ENCODE data around the gene GNPTAB.

The GNPTAB gene

DNA sequence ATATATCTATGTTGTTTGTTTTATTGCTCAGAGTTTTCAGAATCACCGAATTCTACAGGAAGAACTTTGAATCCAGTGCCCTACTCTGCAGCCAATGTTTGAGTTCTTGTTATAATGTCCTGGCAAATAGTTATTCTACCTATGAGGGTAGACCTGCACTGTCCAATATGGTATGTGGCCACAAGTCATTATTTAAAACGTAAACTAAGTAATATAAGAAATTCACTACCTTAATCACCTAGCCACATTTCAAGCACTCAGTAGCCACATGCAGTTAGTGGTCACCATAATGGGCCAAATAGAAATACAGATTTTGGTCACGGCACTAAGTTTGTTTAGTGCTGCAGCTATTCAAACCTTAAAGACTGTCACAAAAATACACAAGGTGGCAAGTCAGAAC lies 26.4 kb downstream of the GNPTAB start:
- DNase-seq (ENCODE audit: low spot score), result no peak

DNA sequence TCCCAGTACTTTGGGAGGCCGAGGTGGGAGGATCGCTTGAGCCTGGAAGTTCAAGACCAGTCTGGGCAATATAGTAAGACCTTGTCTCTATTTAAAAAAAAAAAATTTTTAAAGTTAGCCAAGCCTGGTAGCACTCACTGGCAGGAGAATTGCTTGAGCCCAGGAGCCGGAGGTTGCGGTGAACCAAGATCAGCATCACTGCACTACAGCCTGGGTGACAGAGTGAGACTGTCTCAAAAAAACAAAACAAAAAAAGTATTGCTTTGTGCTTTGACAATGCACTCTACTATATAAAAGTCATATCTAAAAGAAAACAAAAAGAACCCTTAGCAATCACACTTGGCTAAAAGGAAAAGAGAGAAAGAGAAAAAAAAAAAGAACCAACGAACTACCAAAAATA lies 26.8 kb downstream of the GNPTAB start:
- DNase-seq (ENCODE audit: low spot score), result no peak

DNA sequence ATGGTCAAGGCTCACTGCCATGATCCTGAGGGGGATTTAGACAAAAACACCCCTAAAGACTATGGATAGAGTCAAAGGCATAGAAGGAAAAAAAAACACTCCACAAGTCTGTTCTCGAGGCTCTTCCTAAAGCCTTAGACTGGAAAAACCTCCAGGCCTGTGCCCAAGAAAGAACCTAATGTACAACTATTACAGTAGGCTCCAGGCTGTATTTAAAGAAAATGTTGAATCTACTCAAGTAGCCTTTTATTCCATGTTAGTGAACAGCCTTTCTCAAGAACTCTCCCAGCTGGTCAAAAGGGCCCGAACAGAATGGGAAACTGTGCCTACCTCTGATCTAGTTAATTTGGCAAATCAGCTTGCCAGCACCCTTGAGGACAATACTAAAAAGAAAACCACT lies 28.3 kb downstream of the GNPTAB start:
- DNase-seq (ENCODE audit: low spot score), result no peak

DNA sequence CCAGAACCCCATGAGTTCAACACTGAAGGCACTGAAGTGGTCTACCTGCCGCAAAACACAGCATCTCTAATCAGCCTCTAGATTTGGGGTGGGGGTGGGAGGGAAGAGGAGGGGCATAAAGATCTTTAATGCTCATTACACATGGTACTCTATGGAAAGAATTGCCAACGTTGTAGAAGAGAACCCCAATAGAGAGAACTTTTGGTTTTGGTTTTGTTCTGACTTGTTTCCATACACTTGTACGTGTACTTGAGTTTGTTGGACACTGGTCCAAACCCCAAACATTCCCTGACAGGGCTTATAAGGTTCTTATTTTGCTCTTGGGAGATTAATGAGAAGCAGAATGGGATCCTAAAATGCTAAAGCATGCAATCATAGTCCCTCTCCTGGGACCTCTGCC lies 31.0 kb downstream of the GNPTAB start:
- DNase-seq (ENCODE audit: low spot score), result no peak

DNA sequence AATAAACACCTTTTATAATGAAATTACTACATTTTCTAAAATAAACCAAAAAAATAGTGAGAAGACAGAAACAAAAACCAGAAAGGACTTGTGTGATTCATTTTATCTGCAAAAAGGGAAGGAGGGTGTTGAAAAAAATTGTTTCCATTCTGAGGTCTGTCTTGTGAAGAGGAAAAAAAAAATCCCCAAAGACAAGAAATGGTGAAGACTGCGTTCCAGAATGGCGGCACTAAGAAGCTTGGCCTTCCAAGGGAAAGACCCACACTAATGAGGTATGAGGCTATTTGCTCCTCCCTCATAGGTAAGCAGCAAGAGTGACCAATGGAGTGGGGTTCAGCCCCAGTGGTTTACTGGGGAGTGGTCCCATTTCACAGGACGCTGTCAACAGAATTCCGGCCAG lies 35.0 kb downstream of the GNPTAB start:
- no peak for DNase-seq (ENCODE audit: low spot score)

DNA sequence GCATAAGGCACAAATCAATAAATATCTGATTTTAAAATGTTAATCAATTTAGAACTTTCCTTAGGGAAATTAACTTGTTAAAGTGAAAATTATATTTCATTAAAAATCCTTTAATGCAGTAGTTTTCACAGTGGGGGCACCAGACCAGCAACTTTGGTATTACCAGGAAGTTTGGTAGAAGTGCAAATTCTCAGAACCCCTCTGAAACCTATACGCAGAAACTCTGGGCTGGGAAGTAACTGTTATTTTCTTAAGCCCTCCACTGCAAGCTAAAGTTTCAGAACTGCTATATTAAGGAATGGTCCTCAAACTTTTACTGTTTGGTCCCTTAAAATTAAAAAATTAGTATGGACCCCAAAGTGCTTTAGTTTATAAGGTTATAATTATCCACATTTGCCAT lies 35.7 kb downstream of the GNPTAB start:
- no peak for DNase-seq (ENCODE audit: low spot score)

DNA sequence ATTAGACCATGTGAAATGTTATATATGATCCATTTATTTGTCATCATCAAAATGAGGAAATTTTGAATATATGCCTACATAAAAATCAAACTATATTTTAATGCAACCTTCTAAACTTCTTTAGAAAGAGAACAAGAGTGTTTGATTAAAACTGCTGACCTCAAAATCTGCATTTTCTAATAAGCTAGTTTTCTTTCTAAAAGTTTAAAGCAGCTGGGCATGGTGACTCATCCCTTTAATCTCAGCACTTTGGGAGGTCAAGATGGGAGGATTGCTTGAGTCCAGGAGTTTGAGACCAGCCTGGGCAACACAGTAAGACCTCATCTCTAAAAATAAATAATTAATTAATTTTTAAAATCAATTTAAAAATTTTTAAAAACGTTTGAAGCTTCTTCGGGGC lies 36.2 kb downstream of the GNPTAB start:
- DNase-seq (ENCODE audit: low spot score), result no peak

DNA sequence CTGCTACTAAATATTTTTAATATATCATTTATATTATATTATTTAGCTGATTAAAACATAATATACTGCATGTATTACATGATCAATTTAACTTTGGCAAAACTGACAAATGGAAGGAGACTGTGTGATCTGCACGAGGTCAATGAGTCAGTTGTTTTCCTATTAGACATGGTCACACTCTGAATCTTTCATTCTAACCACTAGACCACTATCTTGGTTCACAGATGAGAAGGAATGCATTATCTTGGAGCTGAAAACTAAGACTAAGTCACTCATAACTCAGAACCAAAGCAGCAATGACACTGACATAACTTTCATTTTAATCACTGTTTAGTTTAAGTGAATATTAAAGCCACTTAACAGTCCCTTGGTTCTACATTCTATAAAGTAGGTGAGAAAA lies 37.4 kb downstream of the GNPTAB start:
- peak; percentile 14 for DNase-seq (ENCODE audit: low spot score)

DNA sequence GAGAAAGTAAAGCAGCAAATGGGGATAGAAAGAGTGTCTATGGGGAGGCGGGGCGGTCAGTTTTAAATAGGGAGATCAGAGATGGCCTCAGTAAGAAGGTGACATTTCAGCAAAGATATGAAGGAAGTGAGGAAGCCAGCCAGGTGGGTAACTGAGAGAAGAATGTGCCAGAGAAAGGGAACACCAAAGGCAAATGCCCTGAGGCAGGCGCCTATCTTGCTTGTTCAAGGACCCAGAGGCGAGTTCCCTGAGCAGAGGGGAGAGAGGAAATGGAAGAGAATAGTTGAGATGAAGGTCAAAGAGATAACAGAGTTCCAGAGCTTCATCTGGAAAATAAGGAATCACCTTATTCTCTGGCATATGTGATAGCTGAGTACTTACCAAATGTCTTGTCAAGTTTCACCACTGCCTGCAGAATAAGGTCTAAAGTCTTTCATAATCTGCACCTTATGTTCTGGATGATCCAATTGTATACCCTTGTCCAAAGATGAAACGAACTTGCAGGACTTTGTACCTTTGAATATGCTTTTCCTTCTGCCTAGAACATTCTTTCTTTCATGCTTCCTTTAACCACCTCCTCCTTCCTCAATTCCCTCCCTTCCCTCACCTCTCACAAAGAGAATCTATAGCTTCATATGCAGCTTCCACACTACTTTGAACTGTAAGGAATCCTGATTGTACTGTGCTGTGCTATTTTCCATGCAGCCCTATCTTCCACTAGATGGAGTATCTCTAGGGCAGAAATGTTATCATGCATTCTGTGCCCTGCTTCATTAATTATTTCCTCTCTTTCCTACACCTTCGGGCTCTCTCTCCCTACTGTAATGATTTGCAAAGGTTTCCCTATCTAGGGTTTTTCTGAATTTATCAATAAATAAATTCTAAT lies 38.5 kb downstream of the GNPTAB start:
- DNase-seq (ENCODE audit: low spot score), result no peak

DNA sequence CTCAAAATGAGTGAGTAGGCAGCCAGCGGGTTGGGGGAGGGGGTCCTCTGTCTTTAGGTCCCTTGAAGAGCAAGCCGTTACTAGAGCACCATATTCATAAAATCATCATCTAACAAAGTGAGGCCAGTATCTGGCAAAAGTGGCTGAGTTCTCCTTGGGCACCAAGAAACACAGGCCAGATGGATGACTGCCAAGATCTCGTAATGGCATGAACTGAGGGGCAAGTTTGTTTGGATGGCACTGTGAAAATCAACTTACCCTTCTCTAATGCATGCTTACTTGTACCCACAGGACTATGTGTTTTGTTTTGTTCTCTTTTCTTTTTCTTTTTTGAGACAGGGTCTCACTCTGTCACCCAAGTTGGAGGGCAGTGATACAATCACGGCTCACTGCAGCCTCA lies 41.6 kb downstream of the GNPTAB start:
- DNase-seq (ENCODE audit: low spot score), result no peak

DNA sequence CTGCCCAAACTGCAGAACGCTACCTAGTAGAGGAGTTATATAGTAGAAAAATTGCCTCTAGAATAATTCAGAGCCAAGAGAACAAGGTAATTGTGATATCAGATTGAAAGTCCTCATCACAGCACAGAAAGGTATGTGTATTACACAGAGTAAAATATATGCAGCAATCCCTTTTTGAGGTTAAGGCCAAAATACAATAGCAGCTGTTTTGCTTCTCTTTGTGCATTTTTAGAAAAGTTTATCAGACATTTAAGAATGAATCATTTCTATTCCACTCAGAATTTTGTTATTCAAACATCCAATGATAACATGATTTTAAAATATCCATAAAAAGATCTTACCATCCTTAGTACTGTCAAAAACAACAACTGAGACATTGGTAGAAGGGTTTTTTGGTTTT lies 45.1 kb downstream of the GNPTAB start:
- DNase-seq (ENCODE audit: low spot score), result no peak

DNA sequence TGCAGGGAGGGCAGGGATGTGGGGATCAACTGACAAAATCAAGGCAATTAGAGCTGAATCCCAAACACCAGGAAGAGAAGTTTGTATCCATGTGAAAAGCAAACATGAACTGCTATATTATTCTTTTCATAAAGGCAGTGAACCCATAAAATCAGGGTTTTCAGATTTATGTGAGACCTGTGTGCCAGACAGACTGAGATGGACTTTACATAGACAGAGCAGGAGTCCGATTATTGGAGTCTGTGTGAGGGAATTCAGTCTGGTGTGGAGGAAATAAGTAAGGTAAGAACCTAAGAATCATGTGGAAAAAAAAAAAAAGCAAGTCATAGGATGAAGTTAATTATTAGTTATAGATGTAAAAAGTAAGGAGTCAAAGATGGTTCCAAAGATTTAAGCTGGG lies 46.4 kb downstream of the GNPTAB start:
- no peak for DNase-seq (ENCODE audit: low spot score)

DNA sequence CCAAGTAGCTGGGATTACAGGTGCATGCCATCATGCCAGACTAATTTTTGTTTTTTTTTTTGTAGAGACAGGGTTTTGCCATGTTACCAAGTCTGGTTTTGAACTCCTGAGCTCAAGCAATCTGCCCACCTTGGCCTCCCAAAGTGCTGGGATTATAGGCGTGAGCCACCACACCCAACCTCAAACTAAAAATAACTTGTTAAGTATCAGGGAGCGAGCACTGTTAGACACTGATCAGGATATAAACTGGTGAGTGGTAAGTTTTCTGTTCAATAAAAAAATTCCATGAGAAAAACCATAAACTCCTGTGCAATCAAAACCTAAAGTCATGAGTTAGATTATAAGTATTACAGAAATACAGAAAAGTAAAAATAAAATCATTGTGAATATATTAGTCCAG lies 46.9 kb downstream of the GNPTAB start:
- DNase-seq (ENCODE audit: low spot score), result no peak

DNA sequence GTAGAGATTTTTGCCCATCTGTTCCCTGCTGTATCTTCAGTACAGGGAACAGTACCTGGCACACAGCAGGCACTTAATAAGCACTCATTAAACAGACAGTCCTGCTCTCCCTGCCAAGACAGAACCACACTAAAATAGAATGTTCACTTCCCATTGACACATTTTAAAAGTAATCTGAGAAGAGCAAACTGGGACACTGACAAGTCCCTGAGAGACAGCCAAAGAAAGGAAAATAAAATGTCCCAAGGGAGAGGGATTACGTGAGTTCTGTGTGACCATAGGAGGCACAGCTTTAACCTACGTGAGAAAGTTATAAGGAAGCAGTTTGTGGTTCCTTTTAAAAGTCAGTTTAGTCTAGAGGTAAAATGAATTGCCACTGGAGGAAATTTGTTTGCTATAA lies 47.6 kb downstream of the GNPTAB start:
- no peak for DNase-seq (ENCODE audit: low spot score)

DNA sequence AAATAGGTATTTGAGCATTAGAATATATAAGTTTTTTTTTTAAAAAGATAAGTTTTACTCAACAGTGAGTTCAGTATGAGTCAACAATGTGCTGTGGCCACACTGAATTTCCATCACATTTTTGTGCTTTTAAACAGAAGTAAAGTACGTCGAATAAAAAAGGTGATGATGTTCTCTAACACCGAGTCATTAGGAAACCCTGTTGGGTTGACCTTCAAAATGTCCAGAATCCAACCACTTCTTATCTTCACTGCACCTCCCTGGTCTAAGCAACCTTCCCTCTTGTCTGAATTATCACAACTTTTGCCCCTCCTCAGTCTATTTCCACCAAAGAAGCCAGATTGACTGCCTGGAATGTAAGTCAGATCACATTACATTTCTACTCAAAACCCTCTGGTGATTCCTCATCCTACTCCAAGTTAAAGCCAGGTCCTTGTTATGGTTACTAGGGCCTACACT lies 48.5 kb downstream of the GNPTAB start:
- DNase-seq (ENCODE audit: low spot score), result no peak

DNA sequence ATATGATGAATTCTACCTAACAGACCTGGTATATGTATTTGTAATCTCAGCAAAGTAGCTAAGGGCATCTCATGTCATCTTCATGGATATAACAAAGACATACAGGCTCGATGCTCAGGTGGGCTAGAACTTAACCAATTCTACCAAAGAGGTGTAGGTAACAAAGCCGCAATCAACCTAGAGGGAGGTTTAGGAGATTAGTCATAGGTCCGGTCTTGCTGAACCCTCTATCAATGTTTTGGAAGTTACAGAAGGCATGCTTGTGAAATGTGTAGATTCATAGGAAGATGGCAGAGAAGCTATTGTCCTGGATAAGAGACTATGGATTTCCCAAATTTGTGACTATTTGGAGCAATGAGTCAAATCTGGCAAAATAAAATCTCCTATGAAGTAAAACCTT lies 48.9 kb downstream of the GNPTAB start:
- no peak for DNase-seq (ENCODE audit: low spot score)

DNA sequence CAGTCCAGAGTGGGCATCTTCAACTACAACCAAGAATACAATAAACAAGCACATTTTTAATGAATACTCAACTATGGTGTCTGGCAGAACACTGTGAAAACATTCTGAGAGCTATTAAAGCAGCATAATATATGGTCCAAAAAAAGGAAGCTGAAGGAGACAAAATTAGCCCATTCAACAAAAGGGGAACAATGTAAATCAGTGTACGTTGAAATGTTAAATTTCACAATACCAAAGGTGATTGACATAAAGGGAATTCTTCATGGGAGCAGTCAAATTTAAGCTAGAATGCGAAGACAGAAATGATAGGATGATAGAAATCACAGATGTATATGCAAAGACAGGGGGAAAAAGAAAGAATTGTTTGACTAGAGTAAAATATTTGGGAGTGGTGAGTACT lies 50.2 kb downstream of the GNPTAB start:
- DNase-seq (ENCODE audit: low spot score), result no peak

DNA sequence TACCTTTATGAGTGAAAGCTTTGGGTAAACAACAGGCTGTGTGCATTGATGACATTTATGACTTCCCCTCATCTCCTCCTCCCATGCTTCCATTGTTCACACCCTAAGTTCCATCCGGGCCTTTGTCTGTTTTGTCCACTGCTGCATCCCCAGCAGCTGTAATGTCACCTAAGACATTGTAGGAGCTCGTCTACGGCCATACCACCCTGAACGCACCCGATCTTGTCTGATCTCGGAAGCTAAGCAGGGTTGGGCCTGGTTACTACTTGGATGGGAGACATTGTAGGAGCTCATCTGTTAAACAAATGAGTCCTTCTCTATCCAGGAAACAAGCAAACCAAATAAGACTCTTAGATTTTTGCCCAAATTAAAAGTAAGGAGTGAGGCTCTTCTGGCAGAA lies 51.1 kb downstream of the GNPTAB start:
- DNase-seq (ENCODE audit: low spot score), result no peak

DNA sequence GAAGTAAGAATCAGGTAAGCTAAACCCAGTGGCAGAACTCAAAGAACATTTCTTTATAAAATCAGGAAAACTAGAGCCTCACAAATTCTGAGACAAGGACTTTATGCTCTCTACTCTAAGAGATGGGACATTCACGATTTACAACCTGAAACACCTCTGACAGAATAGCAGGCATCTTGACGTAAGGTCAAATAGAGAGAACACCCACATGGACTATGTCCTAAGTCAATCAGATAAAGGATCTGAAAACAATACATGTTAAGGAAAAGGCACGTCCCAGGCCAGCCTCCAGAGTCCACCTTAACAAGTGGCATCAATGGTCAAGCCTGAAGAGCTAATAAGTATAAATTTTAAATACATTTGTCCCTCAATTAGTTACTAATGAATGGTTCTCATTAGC lies 51.6 kb downstream of the GNPTAB start:
- DNase-seq (ENCODE audit: low spot score), result no peak

DNA sequence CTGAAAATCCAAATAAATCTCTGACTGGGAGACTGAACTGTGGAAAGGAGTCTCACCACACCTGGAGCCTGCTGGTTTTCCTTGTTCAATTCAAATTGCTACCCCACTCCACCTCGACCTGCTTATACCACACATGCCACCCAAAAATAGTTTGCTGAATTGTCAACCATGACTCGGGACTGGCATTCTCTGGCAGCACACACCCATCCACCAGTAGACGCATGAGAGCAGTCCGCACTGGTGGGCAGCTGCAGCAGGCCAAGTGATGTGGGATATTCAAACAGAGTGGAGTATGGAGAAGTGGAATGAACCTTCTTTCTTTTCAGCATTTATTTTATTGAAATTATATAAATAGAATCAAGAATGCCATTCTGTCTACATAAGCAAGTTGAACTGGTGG lies 52.8 kb downstream of the GNPTAB start:
- DNase-seq (ENCODE audit: low spot score), result no peak

DNA sequence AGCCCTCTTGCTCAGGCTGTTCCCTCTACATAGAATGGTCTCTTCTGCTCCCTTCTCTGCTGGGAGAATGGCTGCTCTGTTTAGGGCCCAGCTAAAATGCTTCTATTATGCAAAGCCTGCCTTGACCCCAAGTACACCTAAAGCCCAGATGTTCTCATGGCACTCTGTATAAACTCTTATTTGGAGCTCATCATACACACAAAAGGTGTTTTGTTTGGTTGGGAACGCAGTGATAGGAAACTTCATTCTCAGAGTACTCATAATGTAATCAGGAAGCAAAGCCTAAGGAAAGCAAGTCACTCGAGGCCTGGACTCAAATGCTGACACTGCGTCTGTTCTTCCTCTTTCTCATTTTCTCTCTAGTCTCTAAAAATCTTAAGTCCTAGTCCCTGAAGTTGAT lies 53.3 kb downstream of the GNPTAB start:
- DNase-seq (ENCODE audit: low spot score), result no peak

DNA sequence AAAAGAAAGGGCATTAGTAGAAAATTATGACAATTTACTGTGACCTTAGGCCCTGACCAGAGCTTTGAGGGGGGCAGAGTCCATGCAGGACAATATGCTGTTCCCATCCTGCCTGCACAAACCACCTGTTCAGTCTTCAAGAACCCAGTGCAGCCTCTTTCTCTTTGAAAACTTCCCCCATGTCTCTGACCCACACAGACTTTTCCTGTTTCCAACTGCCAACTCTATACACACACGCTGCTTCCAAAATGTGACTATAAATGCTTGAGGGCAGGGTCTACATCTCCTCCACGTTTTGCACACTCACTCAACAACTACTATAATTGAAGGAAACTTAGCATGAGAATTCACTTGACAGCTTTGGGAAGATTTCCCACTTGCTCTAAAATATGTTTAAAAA lies 54.9 kb downstream of the GNPTAB start:
- no peak for DNase-seq (ENCODE audit: low spot score)

DNA sequence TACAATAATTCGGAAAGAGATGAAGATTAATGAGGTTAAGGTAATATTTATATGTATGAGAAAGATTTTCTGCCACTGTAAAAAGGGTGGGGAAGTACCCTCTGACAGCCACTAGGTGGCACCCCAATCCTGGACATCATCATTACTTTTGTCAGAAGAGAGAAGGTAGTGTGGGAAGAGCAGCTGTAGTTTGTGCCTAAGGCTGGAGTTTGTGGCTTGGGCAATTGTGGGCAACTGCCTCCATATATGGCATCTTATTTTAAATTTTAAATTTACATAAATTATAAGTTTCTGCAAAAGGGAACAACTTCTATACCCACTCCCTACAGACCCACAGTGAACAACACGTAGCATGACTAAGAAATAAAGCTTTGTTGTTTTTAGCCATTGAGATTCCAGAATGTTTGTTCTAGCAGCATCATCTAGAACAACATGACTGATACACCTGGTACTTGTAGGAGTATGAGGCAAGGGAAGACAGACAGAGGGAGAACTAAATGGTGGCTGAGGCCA lies 57.1 kb downstream of the GNPTAB start:
- peak; percentile 65 for DNase-seq (ENCODE audit: low spot score)

All from kidney capillary endothelial cell (primary cell).